H1 (cell line): Measurements from ENCODE around the gene TBC1D20. TPM values are rescaled to one million over a fixed set of nuclear protein-coding genes. Genes with fewer than 3 reads are reported as not detected.

Source experiments
- CTCF ChIA-PET: fragments of 300-600 bp; sonication (Branson Sonifier 250); formaldehyde crosslinking; loops from one replicate; lab custom pipeline; 2021; ENCODE audit not compliant: partially characterized antibody; lab: Charles Lee
- POLR2A ChIA-PET: fragments of 300-600 bp; sonication (Branson Sonifier 250); formaldehyde crosslinking; loops from one replicate; lab custom pipeline; 2021; ENCODE audit warnings: inconsistent platforms; ENCODE audit not compliant: partially characterized antibody; lab: Charles Lee
- DNase-seq, 2 experiments: peaks; one replicate each; pipeline versions ENCODE4 v3.0.0 to v3.0.0-alpha.2; 2010 to 2022; ENCODE audit warnings: low spot score in 2 of 2, low read depth in 1 of 2, mixed read lengths in 1 of 2
- FAIRE-seq: peaks from 2 replicates; lab custom pipeline; 2011; peaks lifted over from hg19 to GRCh38; lab: Jason Lieb, UNC
- H2AFZ ChIP-seq: 2 replicates; pipeline ENCODE4 v1.8.1; 2012; ENCODE audit warnings: low read length, inconsistent platforms
- H2AK5ac ChIP-seq: 2 replicates; pipeline ENCODE4 v1.6.1; 2013; ENCODE audit warnings: low read depth, low read length
- H2BK120ac ChIP-seq: replicated peaks from 2 replicates; pipeline ENCODE3; 2013; ENCODE audit warnings: low read depth, low read length, inconsistent platforms
- H2BK12ac ChIP-seq: 2 replicates; pipeline ENCODE4 v1.6.1; 2013; ENCODE audit warnings: low read depth, low read length
- H2BK15ac ChIP-seq: 2 replicates; pipeline ENCODE4 v1.6.1; 2013; ENCODE audit warnings: low read length
- H2BK20ac ChIP-seq: 2 replicates; pipeline ENCODE4 v1.6.1; 2013; ENCODE audit warnings: low read length
- H2BK5ac ChIP-seq: 2 replicates; pipeline ENCODE4 v1.6.1; 2013; ENCODE audit warnings: low read depth, low read length
- H3K14ac ChIP-seq: 2 replicates; pipeline ENCODE4 v1.6.1; 2013; ENCODE audit warnings: inconsistent platforms; ENCODE audit not compliant: insufficient read length
- H3K18ac ChIP-seq: 2 replicates; pipeline ENCODE4 v1.6.1; 2013; ENCODE audit warnings: low read length; ENCODE audit errors: extremely low read depth
- H3K23ac ChIP-seq: 2 replicates; pipeline ENCODE4 v1.6.1; 2013; ENCODE audit warnings: inconsistent platforms; ENCODE audit not compliant: insufficient read length
- H3K23me2 ChIP-seq: 2 replicates; pipeline ENCODE4 v1.6.1; 2013; ENCODE audit warnings: low read depth, low read length
- H3K27ac ChIP-seq: 2 replicates; pipeline ENCODE4 v1.6.1; 2011; ENCODE audit warnings: low read depth, low read length, inconsistent platforms
- H3K27me3 ChIP-seq, 4 experiments: replicated peaks in 1 of 4; 1 replicate in 1 of 4; 2 replicates in 3 of 4; pipeline versions ENCODE4 v1.6.1 to v1.8.1; 2011 to 2013; ENCODE audit warnings: low read length in 3 of 4, mild to moderate bottlenecking in 3 of 4, inconsistent platforms in 2 of 4, mixed read lengths in 2 of 4, moderate library complexity in 1 of 4; ENCODE audit not compliant: control insufficient read depth in 3 of 4, insufficient read depth in 3 of 4; ENCODE audit errors: extremely low read depth in 1 of 4
- H3K36me3 ChIP-seq, 4 experiments: 2 replicates each; pipeline versions ENCODE4 v1.6.1 to v1.8.1; 2011 to 2013; ENCODE audit warnings: mild to moderate bottlenecking in 4 of 4, low read length in 3 of 4, moderate library complexity in 2 of 4, control low read depth in 1 of 4, inconsistent platforms in 1 of 4; ENCODE audit not compliant: insufficient read depth in 4 of 4, control insufficient read depth in 2 of 4
- H3K4ac ChIP-seq: replicated peaks from 2 replicates; pipeline ENCODE3; 2013; ENCODE audit warnings: low read length, low read depth, mixed read lengths, inconsistent platforms; ENCODE audit not compliant: insufficient read length
- H3K4me1 ChIP-seq, 4 experiments: replicated peaks in 1 of 4; 1 replicate in 1 of 4; 2 replicates in 3 of 4; pipeline versions ENCODE4 v1.6.1 to v1.8.1; 2011 to 2013; ENCODE audit warnings: low read length in 3 of 4, inconsistent platforms in 2 of 4, mixed read lengths in 1 of 4; ENCODE audit not compliant: insufficient read depth in 4 of 4, control insufficient read depth in 3 of 4
- H3K4me2 ChIP-seq, 2 experiments: 2 replicates each; pipeline versions ENCODE4 v1.6.1 to v1.8.1; 2011 to 2013; ENCODE audit warnings: low read depth in 2 of 2, low read length in 2 of 2, control low read depth in 1 of 2, inconsistent platforms in 1 of 2, mild to moderate bottlenecking in 1 of 2; ENCODE audit not compliant: insufficient read depth in 1 of 2
- H3K4me3 ChIP-seq, 4 experiments: fragments of 200-600, 300-600 bp in 1 of 4; sonication (generic), shearing (Covaris generic), sonication (Bioruptor Twin) in 1 of 4; 2 replicates each; pipeline versions ENCODE4 v1.5.1 to v1.8.1; 2011 to 2016; ENCODE audit warnings: low read length in 4 of 4, low read depth in 3 of 4, control low read depth in 2 of 4, inconsistent platforms in 2 of 4, mild to moderate bottlenecking in 2 of 4, mixed read lengths in 1 of 4, moderate library complexity in 1 of 4; ENCODE audit not compliant: insufficient read depth in 2 of 4; ENCODE audit errors: extremely low read depth in 1 of 4
- H3K56ac ChIP-seq: replicated peaks from 2 replicates; pipeline ENCODE3; 2013; ENCODE audit warnings: low read depth, mild to moderate bottlenecking, mixed read lengths, low read length, inconsistent platforms; ENCODE audit not compliant: insufficient read length
- H3K79me1 ChIP-seq: 2 replicates; pipeline ENCODE4 v1.6.1; 2013; ENCODE audit warnings: low read depth, low read length, control low read depth
- H3K79me2 ChIP-seq, 2 experiments: 2 replicates each; pipeline versions ENCODE4 v1.6.1 to v1.8.1; 2012 to 2013; ENCODE audit warnings: low read length in 2 of 2, mild to moderate bottlenecking in 2 of 2, inconsistent platforms in 1 of 2; ENCODE audit not compliant: insufficient read depth in 2 of 2, control insufficient read depth in 1 of 2
- H3K9ac ChIP-seq, 4 experiments: replicated peaks in 1 of 4; 1 replicate in 1 of 4; 2 replicates in 3 of 4; pipeline versions ENCODE4 v1.6.1 to v1.8.1; 2011 to 2013; ENCODE audit warnings: low read depth in 3 of 4, low read length in 3 of 4, control low read depth in 2 of 4, mild to moderate bottlenecking in 2 of 4, moderate library complexity in 2 of 4, inconsistent platforms in 1 of 4; ENCODE audit errors: extremely low read depth in 1 of 4
- H3K9me3 ChIP-seq, 2 experiments: 2 replicates each; pipeline versions ENCODE4 v1.6.1 to v1.8.1; 2012 to 2013; ENCODE audit warnings: mild to moderate bottlenecking in 2 of 2, moderate library complexity in 2 of 2, control low read depth in 1 of 2, inconsistent platforms in 1 of 2, low read depth in 1 of 2, low read length in 1 of 2, mixed read lengths in 1 of 2; ENCODE audit not compliant: insufficient read depth in 2 of 2
- H4K20me1 ChIP-seq, 2 experiments: replicated peaks in 1 of 2; 2 replicates each; pipeline versions ENCODE3 to v1.8.1; 2011 to 2013; ENCODE audit warnings: inconsistent platforms in 2 of 2, low read length in 2 of 2, mild to moderate bottlenecking in 1 of 2; ENCODE audit not compliant: insufficient read depth in 2 of 2, control insufficient read depth in 1 of 2
- H4K5ac ChIP-seq: 2 replicates; pipeline ENCODE4 v1.6.1; 2013; ENCODE audit warnings: low read length, low read depth, mixed read lengths, inconsistent platforms; ENCODE audit not compliant: insufficient read length
- H4K8ac ChIP-seq: 2 replicates; pipeline ENCODE4 v1.8.0; 2013; ENCODE audit warnings: mild to moderate bottlenecking, moderate library complexity, low read length, inconsistent platforms; ENCODE audit not compliant: insufficient read depth; ENCODE audit errors: extremely low read depth
- H4K91ac ChIP-seq: replicated peaks from 2 replicates; pipeline ENCODE3; 2013; ENCODE audit warnings: low read length, mixed read lengths, inconsistent platforms; ENCODE audit not compliant: insufficient read length
- POLR2A ChIP-seq, 2 experiments: IDR thresholded peaks; 1 replicate in 1 of 2; 2 replicates in 1 of 2; pipeline ENCODE4 v1.6.1; 2011; ENCODE audit warnings: low read depth in 2 of 2, low read length in 2 of 2, mild to moderate bottlenecking in 2 of 2; ENCODE audit errors: control extremely low read depth in 1 of 2
- YY1 ChIP-seq: IDR thresholded peaks from 2 replicates; pipeline ENCODE4 v1.6.1; 2011; ENCODE audit warnings: low read depth, mild to moderate bottlenecking, low read length
- WGBS, 2 experiments: shearing (Covaris generic) in 1 of 2; methylation state at CpG; one replicate each; pipeline versions ENCODE4 v1.1.6 to v1.1.7; 2013 to 2015; ENCODE audit warnings: low lambda C conversion rate in 2 of 2, mixed read lengths in 2 of 2, inconsistent platforms in 1 of 2, low coverage in 1 of 2, missing lambda C conversion rate in 1 of 2; ENCODE audit not compliant: insufficient replicate concordance in 2 of 2, insufficient coverage in 1 of 2, insufficient read length in 1 of 2; ENCODE audit errors: extremely low coverage in 1 of 2, missing lambda C conversion rate in 1 of 2; 5-methylcytosine and 5-hydroxymethylcytosine counted together
- polyA plus RNA-seq, 7 experiments: library from polyadenylated mRNA; depleted of rRNA in 3 of 7; stranded (reverse) in 5 of 7; unstranded in 2 of 7; fragments of >200 nt in 5 of 7; fragments of 200-250 nt in 2 of 7; gene quantifications; 1 replicate in 5 of 7; 2 replicates in 1 of 7; 4 replicates in 1 of 7; pipeline versions ENCODE4 v1.2.1 to v1.2.3, GENCODE V29; 2011 to 2013; ENCODE audit warnings: missing spikeins in 2 of 7, mixed read lengths in 2 of 7
- total RNA-seq: library from RNA; stranded (reverse); fragmentation: NEBNext Ultra II Directional; extraction: Animal tissue kit (Norgen Biotek cat#: 25700); gene quantifications from 2 replicates; pipeline ENCODE4 v1.2.1, GENCODE V29; 2021
- TF ChIP-seq, protein P1 (sequence below): IDR thresholded peaks from 2 replicates; pipeline ENCODE4 v1.6.1; 2012; ENCODE audit warnings: inconsistent platforms

TBC1D20 gene
- total and polyA plus RNA-seq, 2 of the 8 experiments (the other 6 are each of a cell fraction or from before 2014, with no cell fraction given) = 14.5 to 17.1 TPM

DNA sequence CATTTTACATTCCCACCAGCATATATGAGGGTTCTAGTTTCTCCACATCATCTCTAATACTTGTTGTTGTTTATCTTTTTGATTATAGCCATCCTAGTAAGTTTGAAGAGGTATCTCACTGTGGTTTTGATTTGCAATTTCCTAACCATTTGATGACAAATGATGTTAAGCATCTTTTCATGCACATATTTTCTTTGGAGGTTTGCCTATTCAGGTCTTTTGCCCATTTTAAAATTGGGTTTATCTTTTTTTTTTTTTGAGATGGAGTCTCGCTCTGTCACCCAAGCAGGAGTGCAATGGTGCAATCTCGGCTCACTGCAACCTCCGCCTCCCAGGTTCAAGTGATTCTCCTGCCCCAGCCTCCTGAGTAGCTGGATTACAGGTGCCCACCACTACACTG is 50.3 kb downstream of the TBC1D20 start:
- no peak for FAIRE-seq
- no peak overlapping the region for H4K8ac ChIP-seq
- H3K14ac ChIP-seq = no peak overlapping the region
- no peak overlapping the region for H3K27ac ChIP-seq
- no peak overlapping the region for H3K23ac ChIP-seq
- DNase-seq = no peak
- ChIA-PET POLR2A (interaction anchor here (1.5 kb wide), 1 partner anchor 20 kb away, joined by 3 read pairs; no protein-coding TSS in a partner anchor), CTCF (no interaction called here)
- H4K91ac ChIP-seq = no peak overlapping the region
- no peak overlapping the region for H3K4me3 ChIP-seq
- peaks cover 12% of the 10 kb centered on the region for H3K23me2 ChIP-seq
- H2BK20ac ChIP-seq = no peak overlapping the region
- peaks cover 0 to 37% of the 10 kb centered on the region in 2 experiments; a peak in 2 of 4 replicates for H3K79me2 ChIP-seq
- H3K4ac ChIP-seq = no peak overlapping the region
- no peak overlapping the region for H3K9ac ChIP-seq
- H3K27me3 ChIP-seq = no peaks in the 10 kb centered on the region
- no peak overlapping the region for H3K56ac ChIP-seq
- 100% methylated on average over 3 of the region's 3 CpGs; no CpG with 5 or more reads in 1 of the 2 experiments for WGBS, 2 experiments
- H2BK120ac ChIP-seq = no peak overlapping the region
- no peak overlapping the region for H3K18ac ChIP-seq
- H2AK5ac ChIP-seq = no peak overlapping the region
- H3K79me1 ChIP-seq = peaks cover 12% of the 10 kb centered on the region
- H2BK15ac ChIP-seq = no peak overlapping the region
- no peak overlapping the region for H3K4me2 ChIP-seq
- H3K9me3 ChIP-seq = 0 out of 4 replicates have a peak, but pooled peaks cover 0 to 3% of the 10 kb centered on the region in 2 experiments
- peaks cover 0 to 6% (median 5%) of the 10 kb centered on the region in 4 experiments; a peak in 5 of 7 replicates for H3K4me1 ChIP-seq
- no peak overlapping the region for H2BK12ac ChIP-seq
- no peak overlapping the region for H2AFZ ChIP-seq
- H2BK5ac ChIP-seq = no peak overlapping the region
- no peak overlapping the region for H4K5ac ChIP-seq
- peaks cover 0 to 21% (median 9%) of the 10 kb centered on the region in 4 experiments; a peak in 7 of 8 replicates for H3K36me3 ChIP-seq
- TF ChIP-seq, protein P1, sequence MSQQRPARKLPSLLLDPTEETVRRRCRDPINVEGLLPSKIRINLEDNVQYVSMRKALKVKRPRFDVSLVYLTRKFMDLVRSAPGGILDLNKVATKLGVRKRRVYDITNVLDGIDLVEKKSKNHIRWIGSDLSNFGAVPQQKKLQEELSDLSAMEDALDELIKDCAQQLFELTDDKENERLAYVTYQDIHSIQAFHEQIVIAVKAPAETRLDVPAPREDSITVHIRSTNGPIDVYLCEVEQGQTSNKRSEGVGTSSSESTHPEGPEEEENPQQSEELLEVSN = no peak
- no peak for TF ChIP-seq YY1
- TF ChIP-seq POLR2A (IDR thresholded peaks at IDR 0.05; ENCODE audit: control extremely low read depth in 1 of 2, low read depth in 2 of 2, low read length in 2 of 2) = no peak
- TF ChIP-seq, all 59 proteins: peak for 0
- H4K20me1 ChIP-seq = peaks cover 0 to 4% of the 10 kb centered on the region in 2 experiments
